Neuronal stem cell (in vitro differentiated cells): Measurements from ENCODE around the gene MYO1B.

Experiments
- DNase-seq: peaks from one replicate; pipeline ENCODE4 v3.0.0-alpha.2; 2013; ENCODE audit warnings: low spot score
- H2AFZ ChIP-seq: one replicate; pipeline ENCODE4 v1.6.1; 2013; ENCODE audit warnings: mild to moderate bottlenecking, low read length, inconsistent platforms
- H2AK5ac ChIP-seq: 2 replicates; pipeline ENCODE4 v1.6.1; 2013; ENCODE audit warnings: low read depth, mild to moderate bottlenecking, inconsistent platforms, low read length, moderate library complexity, mixed read lengths
- H2BK120ac ChIP-seq: 2 replicates; pipeline ENCODE4 v1.6.1; 2013; ENCODE audit warnings: low read depth, mild to moderate bottlenecking, inconsistent platforms, low read length, moderate library complexity, mixed read lengths
- H2BK12ac ChIP-seq: one replicate; pipeline ENCODE4 v1.6.1; 2013; ENCODE audit warnings: low read length, inconsistent platforms
- H2BK15ac ChIP-seq: 2 replicates; pipeline ENCODE4 v1.6.1; 2013; ENCODE audit warnings: mild to moderate bottlenecking, low read length, inconsistent platforms, mixed read lengths
- H2BK5ac ChIP-seq: one replicate; pipeline ENCODE4 v1.6.1; 2013; ENCODE audit warnings: inconsistent platforms, mild to moderate bottlenecking, low read length, moderate library complexity
- H3K14ac ChIP-seq: one replicate; pipeline ENCODE4 v1.6.1; 2013; ENCODE audit warnings: low read length, inconsistent platforms
- H3K18ac ChIP-seq: 2 replicates; pipeline ENCODE4 v1.6.1; 2013; ENCODE audit warnings: low read length, inconsistent platforms
- H3K23ac ChIP-seq: 2 replicates; pipeline ENCODE4 v1.6.1; 2013; ENCODE audit warnings: low read depth, mild to moderate bottlenecking, mixed read lengths, low read length, inconsistent platforms; ENCODE audit not compliant: poor library complexity
- H3K27ac ChIP-seq: replicated peaks from 3 replicates; pipeline ENCODE4 v1.5.1; 2013; ENCODE audit warnings: low read length, inconsistent platforms
- H3K27me3 ChIP-seq, 3 experiments: 2 replicates each; pipeline ENCODE4 v1.6.1; 2013; ENCODE audit warnings: low read length in 3 of 3, mild to moderate bottlenecking in 2 of 3, inconsistent platforms in 1 of 3, low read depth in 1 of 3, mixed read lengths in 1 of 3, moderate library complexity in 1 of 3; ENCODE audit not compliant: control insufficient read depth in 3 of 3, insufficient read depth in 3 of 3
- H3K36me3 ChIP-seq, 2 donors: replicated peaks in 1 of 2; 2 replicates each; pipeline ENCODE4 v1.6.1; 2013; ENCODE audit warnings: low read length in 2 of 2; ENCODE audit not compliant: control insufficient read depth in 2 of 2, insufficient read depth in 2 of 2
- H3K4ac ChIP-seq: 2 replicates; pipeline ENCODE4 v1.6.1; 2013; ENCODE audit warnings: inconsistent platforms, mild to moderate bottlenecking, low read length, moderate library complexity
- H3K4me1 ChIP-seq, 2 donors: 1 replicate in 1 of 2; 2 replicates in 1 of 2; pipeline ENCODE4 v1.6.1; 2013; ENCODE audit warnings: low read length in 2 of 2, low read depth in 1 of 2; ENCODE audit not compliant: control insufficient read depth in 2 of 2, insufficient read depth in 1 of 2
- H3K4me2 ChIP-seq: one replicate; pipeline ENCODE4 v1.6.1; 2013; ENCODE audit warnings: mild to moderate bottlenecking, low read length, inconsistent platforms; ENCODE audit not compliant: insufficient read depth, poor library complexity, severe bottlenecking
- H3K4me3 ChIP-seq, 2 donors: 2 replicates each; pipeline ENCODE4 v1.5.1; 2013; ENCODE audit warnings: low read length in 2 of 2, mild to moderate bottlenecking in 2 of 2, inconsistent platforms in 1 of 2, moderate library complexity in 1 of 2
- H3K79me1 ChIP-seq: one replicate; pipeline ENCODE4 v1.6.1; 2013; ENCODE audit warnings: low read depth, mild to moderate bottlenecking, inconsistent platforms, low read length, moderate library complexity
- H3K9ac ChIP-seq: one replicate; pipeline ENCODE4 v1.6.1; 2013; ENCODE audit warnings: mild to moderate bottlenecking, low read depth, low read length, inconsistent platforms; ENCODE audit not compliant: poor library complexity
- H3K9me3 ChIP-seq, 2 donors: replicated peaks in 1 of 2; 2 replicates each; pipeline versions ENCODE3 to v1.6.1; 2013; ENCODE audit warnings: low read length in 2 of 2, mild to moderate bottlenecking in 2 of 2, inconsistent platforms in 1 of 2, low read depth in 1 of 2, mixed read lengths in 1 of 2, moderate library complexity in 1 of 2; ENCODE audit not compliant: control insufficient read depth in 2 of 2, insufficient read depth in 1 of 2
- H4K8ac ChIP-seq: one replicate; pipeline ENCODE4 v1.6.1; 2013; ENCODE audit warnings: low read depth, mild to moderate bottlenecking, inconsistent platforms, low read length, moderate library complexity
- H4K91ac ChIP-seq: one replicate; pipeline ENCODE4 v1.6.1; 2013; ENCODE audit warnings: low read length, low read depth, mild to moderate bottlenecking, inconsistent platforms; ENCODE audit not compliant: poor library complexity
- WGBS, 2 donors: extraction: QIAGEN DNeasy Blood & Tissue Kit; methylation state at CpG; one replicate each; pipeline ENCODE4 v1.1.7; 2013; ENCODE audit warnings: missing lambda C conversion rate in 2 of 2, mixed read lengths in 1 of 2; ENCODE audit not compliant: insufficient read length in 2 of 2, insufficient replicate concordance in 1 of 2; ENCODE audit errors: extremely low coverage in 2 of 2; 5-methylcytosine and 5-hydroxymethylcytosine counted together

MYO1B gene

DNA sequence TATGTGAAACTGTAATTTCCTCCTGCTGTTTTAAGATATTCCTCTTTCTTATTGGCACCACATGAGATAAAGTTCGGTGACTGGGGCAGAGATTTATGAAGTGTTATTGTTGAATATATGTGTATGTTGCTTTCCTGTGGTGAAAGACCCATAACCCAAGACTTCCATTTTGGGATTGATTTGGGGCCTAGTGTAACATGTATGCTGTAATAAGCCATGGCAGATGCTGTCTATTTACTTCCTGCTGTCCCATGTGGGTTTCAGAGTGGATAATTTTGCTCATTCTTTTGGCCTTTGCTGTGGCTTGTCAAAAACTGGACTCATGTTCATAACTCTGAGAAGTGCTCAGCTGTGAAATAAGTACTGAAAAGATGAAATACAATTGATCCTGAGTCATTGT, 10.8 kb upstream of the MYO1B start:
- Histone ChIP-seq H3K4me1 (peaks cover 2% of the 10 kb centered on the region in 2 donors), H3K36me3 (no peaks in the 10 kb centered on the region), H3K14ac (no peak overlapping the region), H2BK120ac (no peak overlapping the region), H2BK5ac (no peak overlapping the region), H3K9me3 (no peaks in the 10 kb centered on the region), H3K4me2 (no peak overlapping the region), H4K8ac (no peak overlapping the region), H2BK12ac (no peak overlapping the region), H2AFZ (no peak overlapping the region), H2BK15ac (no peak overlapping the region), H4K91ac (no peak overlapping the region), H3K18ac (no peak overlapping the region), H3K9ac (no peak overlapping the region), H3K23ac (no peak overlapping the region), H3K27me3 (no peaks in the 10 kb centered on the region), H3K79me1 (no peaks in the 10 kb centered on the region), H3K4ac (no peak overlapping the region), H2AK5ac (no peak overlapping the region), H3K27ac (no peak overlapping the region), H3K4me3 (no peak overlapping the region)
- no CpG with 5 or more reads among the region's 1 CpG for WGBS, 2 donors
- DNase-seq: no peak

DNA sequence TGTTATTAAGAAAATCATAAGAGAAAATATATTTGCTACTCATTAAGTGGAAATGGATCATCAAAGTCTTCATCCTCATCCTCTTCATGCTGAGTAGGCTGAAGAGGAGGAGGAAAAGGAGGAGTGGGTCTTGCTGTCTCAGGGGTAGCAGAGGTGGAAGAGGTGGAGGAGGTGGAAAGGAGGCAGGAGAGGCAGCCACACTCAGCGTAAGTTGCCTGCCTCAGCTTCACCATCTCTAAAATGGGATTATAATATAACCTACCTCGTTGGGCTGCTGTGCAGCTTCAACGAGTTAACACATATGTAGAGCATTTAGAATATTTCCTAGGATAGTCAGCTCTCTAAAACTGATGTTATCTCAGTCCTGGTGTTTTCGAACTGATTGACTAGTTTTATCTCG, 4.3 kb upstream of the MYO1B start:
- Histone ChIP-seq H3K23ac (no peak overlapping the region), H3K4me3 (no peak overlapping the region), H2AK5ac (no peak overlapping the region), H3K27me3 (peaks cover 0 to 2% (median 0%) of the 10 kb centered on the region in 3 experiments), H3K79me1 (no peaks in the 10 kb centered on the region), H3K36me3 (no peaks in the 10 kb centered on the region), H3K4me2 (no peak overlapping the region), H3K9me3 (peaks cover 0 to 4% of the 10 kb centered on the region in 2 donors), H2BK12ac (no peak overlapping the region), H2BK5ac (no peak overlapping the region), H3K27ac (no peak overlapping the region), H3K14ac (no peak overlapping the region), H3K4ac (no peak overlapping the region), H3K9ac (no peak overlapping the region), H4K91ac (no peak overlapping the region), H2BK120ac (no peak overlapping the region), H3K4me1 (no peaks in the 10 kb centered on the region), H2AFZ (no peak overlapping the region), H2BK15ac (no peak overlapping the region), H3K18ac (no peak overlapping the region), H4K8ac (no peak overlapping the region)
- DNase-seq: no peak
- no CpG with 5 or more reads among the region's 5 CpGs for WGBS, 2 donors

DNA sequence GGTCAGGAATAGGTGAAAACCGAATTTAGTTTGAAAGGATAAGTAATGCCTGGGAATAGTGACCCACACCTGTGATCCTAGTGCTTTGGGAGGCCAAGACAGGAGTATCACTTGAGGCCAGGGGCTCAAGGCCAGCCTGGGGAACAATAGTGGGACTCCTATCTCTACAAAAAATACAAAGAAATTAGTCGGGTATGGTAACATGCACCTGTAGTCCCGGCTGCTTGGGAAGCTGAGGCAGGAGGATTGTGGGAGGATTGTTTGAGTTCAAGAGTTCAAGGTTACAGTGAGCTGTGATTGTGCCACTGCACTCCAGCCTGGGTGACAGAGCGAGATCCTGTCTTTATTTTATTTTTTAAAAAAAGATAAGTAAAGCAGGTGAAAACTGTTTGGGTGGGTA, 3.8 kb upstream of the MYO1B start:
- H3K4me2 ChIP-seq: no peak overlapping the region
- no peak overlapping the region for H3K4ac ChIP-seq
- H2AFZ ChIP-seq: no peak overlapping the region
- H3K79me1 ChIP-seq: no peaks in the 10 kb centered on the region
- no peak overlapping the region for H3K14ac ChIP-seq
- no peak overlapping the region for H2BK5ac ChIP-seq
- H2BK15ac ChIP-seq: no peak overlapping the region
- H3K27ac ChIP-seq: no peak overlapping the region
- H4K91ac ChIP-seq: no peak overlapping the region
- WGBS, 2 donors: no CpG with 5 or more reads among the region's 4 CpGs
- H3K4me1 ChIP-seq: no peaks in the 10 kb centered on the region
- no peak overlapping the region for H3K9ac ChIP-seq
- H3K23ac ChIP-seq: no peak overlapping the region
- no peaks in the 10 kb centered on the region for H3K36me3 ChIP-seq
- no peak overlapping the region for H2AK5ac ChIP-seq
- H2BK120ac ChIP-seq: no peak overlapping the region
- no peak overlapping the region for H3K4me3 ChIP-seq
- H2BK12ac ChIP-seq: no peak overlapping the region
- H3K9me3 ChIP-seq: peaks cover 0 to 4% of the 10 kb centered on the region in 2 donors
- peaks cover 0 to 2% (median 0%) of the 10 kb centered on the region in 3 experiments for H3K27me3 ChIP-seq
- H4K8ac ChIP-seq: no peak overlapping the region
- no peak overlapping the region for H3K18ac ChIP-seq
- DNase-seq: no peak

DNA sequence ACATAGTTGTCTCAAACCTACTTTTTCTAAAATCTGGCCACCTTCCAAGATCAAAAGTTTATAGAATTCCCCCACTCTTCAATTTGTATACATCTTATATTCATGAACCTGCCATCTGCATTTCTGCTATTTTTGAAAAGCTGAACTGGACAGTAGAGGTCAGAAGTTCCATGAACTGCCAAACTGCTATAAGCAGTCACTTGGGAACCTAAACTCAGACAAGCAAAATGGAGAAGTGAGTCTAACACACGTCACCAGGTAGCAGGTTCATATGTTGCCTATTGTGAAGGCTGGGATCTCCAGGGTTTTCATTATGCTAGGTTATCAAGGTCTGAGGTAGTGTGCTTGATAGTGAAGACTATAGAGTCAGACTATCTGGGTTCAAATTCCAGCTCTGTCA, 2.0 kb upstream of the MYO1B start:
- DNase-seq: no peak
- WGBS, 2 donors: no CpG with 5 or more reads among the region's 1 CpG
- Histone ChIP-seq H3K9me3 (peaks cover 0 to 4% of the 10 kb centered on the region in 2 donors), H3K4me3 (no peak overlapping the region), H3K9ac (no peak overlapping the region), H2BK12ac (no peak overlapping the region), H4K8ac (no peak overlapping the region), H2BK120ac (no peak overlapping the region), H3K4me1 (peaks cover 9 to 10% of the 10 kb centered on the region in 2 donors), H2AFZ (no peak overlapping the region), H3K79me1 (no peaks in the 10 kb centered on the region), H3K23ac (no peak overlapping the region), H2BK15ac (no peak overlapping the region), H4K91ac (no peak overlapping the region), H3K4me2 (no peak overlapping the region), H3K36me3 (no peaks in the 10 kb centered on the region), H2BK5ac (no peak overlapping the region), H3K4ac (no peak overlapping the region), H3K18ac (no peak overlapping the region), H3K27me3 (peaks cover 0 to 2% (median 0%) of the 10 kb centered on the region in 3 experiments), H2AK5ac (no peak overlapping the region), H3K27ac (no peak overlapping the region), H3K14ac (no peak overlapping the region)
